Medulla oblongata (tissue), 1 donor: ENCODE measurements around the gene SEL1L2.
"Not testable (repeated sequence)": the region's sequence is repeated elsewhere in the genome, so short reads cannot be mapped to it uniquely, and the experiment has no call there.

Source experiments
- DNase-seq: peaks from one replicate; pipeline ENCODE4 v3.0.0-alpha.2; 2015; ENCODE audit errors: extremely low spot score

Gene SEL1L2

DNA sequence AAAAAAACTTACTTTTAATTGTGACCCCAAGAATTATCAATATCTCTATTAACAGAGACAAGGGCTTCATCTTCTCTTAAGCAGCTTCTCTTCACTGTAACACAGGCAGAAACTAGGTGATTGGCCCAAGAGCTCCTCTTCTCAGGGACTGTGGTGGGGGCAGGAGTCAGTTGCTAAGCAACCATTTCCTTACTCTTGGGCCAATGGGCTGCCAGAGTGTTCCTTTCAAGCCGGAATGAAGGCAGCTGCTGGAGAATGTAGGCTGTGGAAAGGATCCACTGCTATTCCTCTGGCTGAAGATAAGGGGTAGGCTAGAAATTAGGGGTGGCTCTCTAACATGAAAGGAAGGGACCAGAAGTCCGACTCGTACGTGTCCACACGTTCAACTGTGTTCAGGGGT, at the start of gene SEL1L2:
SEL1L2 (minus strand) TSS at position 150 of the 400 bp plus-strand sequence; CDS start at position 70, 80 bp downstream.
- DNase-seq = no peak

- no peak for DNase-seq
These were observed 46.2 kb upstream of the SEL1L2 start for GRCh38 chr20:14036567-14036966.

DNA sequence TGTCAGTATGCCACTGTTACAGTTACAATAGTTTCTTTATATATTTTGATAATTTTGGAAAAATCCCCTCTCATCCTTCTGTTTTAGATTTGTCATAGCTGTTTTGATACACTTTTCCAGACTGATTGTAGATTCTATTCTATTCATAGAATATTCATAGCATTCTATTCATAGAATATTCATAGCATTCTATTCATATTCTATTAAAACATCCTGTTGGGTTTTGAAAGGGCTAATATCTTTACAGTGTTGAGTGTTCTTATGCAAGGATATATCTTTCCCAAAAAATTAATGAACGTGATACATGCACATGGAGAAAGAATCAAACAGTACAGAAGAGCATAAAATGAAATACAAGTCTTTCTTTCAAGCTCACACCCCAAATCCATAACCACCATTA, 42.9 kb upstream of the SEL1L2 start:
- no peak for DNase-seq

GRCh38 chr20:14030991-14031390, 40.6 kb upstream of the SEL1L2 start:
- no peak for DNase-seq

- DNase-seq = no peak
These were observed 22.3 kb upstream of the SEL1L2 start for GRCh38 chr20:14012671-14013070.

- no peak for DNase-seq
These were observed 18.8 kb upstream of the SEL1L2 start for GRCh38 chr20:14009208-14009607.

GRCh38 chr20:14005996-14006395, 15.6 kb upstream of the SEL1L2 start:
- DNase-seq = no peak

DNA sequence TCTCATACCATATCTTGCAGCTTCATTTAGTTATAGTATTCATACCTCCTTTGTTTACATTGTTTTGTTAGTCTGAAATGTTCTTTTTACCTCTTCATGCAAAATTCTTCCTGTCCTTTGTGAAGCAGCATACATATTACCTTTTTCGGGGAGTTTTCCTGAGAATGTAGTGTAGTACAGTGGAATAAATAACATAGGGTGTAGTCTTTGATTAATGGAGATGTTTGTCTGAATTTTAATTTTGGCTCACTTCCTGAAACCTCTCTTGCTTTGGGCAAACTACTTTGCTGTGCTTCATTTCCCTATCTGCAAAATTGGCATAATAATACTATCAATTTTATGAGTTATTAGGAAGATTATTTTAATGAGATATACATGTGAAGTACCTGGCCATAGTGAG, 10.5 kb upstream of the SEL1L2 start:
- DNase-seq = no peak

- DNase-seq = peak; percentile 47
These were observed 5.9 kb upstream of the SEL1L2 start for GRCh38 chr20:13996265-13996664.

GRCh38 chr20:13995841-13996240, 5.4 kb upstream of the SEL1L2 start:
- peak; percentile 17 for DNase-seq

- DNase-seq = peak; percentile 95
These were observed 4.8 kb upstream of the SEL1L2 start, which contains the start of gene MACROD2 for GRCh38 chr20:13995086-13995665. Gene MACROD2 (plus strand): TSS chr20:13995516.

DNA sequence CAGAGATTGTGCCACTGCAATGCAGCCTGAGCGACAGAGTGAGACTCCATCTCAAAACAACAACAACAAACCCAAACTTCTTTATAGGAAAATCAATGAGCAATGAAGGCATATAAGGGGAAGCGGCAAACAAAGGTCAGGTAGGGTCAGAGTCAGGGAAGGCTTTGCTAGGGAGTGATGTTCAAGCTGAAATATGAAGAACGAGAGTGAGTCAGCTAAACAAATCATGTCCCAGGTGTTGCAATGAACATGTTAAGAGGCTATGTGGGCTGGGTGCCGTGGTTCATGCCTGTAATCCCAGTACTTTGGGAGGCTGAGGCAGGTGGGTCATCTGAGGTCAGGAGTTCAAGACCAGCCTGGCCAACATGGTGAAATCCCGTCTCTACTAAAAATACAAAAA, 1.5 kb upstream of the SEL1L2 start:
- not testable (repeated sequence) for DNase-seq

DNA sequence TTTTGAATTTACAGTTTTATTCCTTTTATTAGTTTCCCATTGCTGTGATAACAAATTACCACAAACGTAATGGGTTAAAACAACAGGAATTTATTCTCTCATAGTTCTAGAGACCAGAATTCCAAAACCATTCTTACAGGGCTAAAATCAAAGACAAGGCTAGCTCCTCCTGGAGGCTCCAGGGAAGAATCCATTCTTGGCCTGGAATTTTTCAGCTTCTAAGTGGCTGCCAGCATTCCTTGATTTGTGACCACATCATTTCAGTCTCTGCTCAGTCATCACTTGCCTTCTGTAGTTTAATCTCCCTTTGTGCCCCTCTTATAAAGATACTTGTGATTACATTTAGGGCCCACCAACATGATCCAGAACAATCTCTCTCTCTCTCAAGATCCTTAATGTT, 897 bp upstream of the SEL1L2 start:
- no peak for DNase-seq

DNA sequence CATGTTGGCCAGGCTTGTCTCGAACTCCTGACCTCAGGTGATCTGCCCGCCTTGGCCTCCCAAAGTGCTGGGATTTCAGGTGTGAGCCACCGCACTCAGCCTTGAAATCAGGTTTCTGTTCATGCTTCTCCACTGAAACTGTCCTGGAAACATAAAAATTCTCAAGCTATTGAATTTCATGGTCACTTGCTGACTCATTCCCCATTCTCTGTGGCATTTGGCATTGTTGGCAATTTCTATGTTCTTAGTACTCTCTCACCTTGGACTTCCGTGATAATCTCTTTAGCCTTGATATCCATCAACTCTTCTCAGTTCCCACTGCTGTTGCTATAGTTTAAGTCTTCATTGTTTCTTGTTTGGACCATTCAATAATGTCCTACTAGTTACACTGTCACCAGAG, 6.2 kb downstream of the SEL1L2 start:
- no peak for DNase-seq

DNA sequence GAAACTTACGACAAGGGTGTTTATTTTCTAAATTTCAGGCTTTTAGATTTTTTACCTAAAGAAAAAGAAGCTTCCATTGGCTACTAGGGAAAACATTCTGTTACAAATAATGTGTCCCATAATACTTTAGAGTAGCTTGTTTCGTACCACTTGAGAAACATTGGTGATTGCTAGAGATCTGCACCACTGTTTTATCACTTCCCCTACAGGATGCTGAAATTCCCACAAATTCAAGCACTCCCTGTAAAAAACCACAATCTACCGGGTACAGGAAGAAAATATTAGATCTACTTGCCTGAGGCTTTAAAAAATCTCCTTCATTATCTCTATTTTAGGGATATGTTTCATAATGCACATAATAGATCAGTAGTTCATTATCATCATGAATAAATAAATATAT, 29.9 kb downstream of the SEL1L2 start:
- DNase-seq = no peak

GRCh38 chr20:13960119-13960518, 30.3 kb downstream of the SEL1L2 start:
- DNase-seq = no peak

- no peak for DNase-seq
These were observed 37.2 kb downstream of the SEL1L2 start for GRCh38 chr20:13953227-13953626.

DNA sequence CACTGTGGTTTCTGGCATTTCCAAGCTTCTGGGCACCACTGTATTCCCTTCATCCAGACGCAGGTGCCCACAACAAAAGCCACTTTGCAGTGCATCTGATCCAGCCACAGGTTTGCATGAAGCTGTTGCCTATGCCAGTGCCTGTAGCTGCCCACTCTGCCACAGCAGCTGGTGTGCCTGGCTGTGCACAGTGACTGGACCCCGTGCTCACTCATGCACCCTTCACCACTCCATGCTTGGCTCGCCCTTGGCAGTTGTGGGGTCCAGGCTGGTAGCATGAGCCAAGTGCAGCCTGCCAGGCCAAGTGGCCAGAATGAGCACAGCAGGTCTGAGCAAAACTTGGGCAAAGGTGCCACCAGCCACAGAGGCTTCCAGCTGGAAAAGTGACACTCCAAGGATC, 42.7 kb downstream of the SEL1L2 start:
- DNase-seq = no peak

DNA sequence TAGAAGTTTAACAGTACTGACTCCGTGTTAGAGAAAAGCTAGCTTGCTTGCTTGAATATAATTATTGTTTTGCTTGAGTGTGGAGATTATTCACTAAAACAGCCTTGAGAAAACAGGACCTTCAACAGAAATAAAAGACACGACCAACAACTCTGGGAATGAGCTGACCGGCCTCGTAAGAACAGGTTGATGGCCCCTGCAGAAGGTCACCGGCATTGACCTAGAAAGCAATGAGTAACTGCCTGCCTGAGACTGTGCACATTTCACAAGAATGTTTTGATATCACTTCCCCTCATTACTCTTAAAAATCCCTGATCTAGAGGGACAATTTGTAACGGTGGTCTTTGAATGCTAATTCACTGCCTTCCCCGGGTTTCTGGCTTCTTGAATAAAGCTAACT, 49.4 kb downstream of the SEL1L2 start:
- DNase-seq = no peak

GRCh38 chr20:13936781-13937576, 53.4 kb downstream of the SEL1L2 start:
- DNase-seq = no peak

DNA sequence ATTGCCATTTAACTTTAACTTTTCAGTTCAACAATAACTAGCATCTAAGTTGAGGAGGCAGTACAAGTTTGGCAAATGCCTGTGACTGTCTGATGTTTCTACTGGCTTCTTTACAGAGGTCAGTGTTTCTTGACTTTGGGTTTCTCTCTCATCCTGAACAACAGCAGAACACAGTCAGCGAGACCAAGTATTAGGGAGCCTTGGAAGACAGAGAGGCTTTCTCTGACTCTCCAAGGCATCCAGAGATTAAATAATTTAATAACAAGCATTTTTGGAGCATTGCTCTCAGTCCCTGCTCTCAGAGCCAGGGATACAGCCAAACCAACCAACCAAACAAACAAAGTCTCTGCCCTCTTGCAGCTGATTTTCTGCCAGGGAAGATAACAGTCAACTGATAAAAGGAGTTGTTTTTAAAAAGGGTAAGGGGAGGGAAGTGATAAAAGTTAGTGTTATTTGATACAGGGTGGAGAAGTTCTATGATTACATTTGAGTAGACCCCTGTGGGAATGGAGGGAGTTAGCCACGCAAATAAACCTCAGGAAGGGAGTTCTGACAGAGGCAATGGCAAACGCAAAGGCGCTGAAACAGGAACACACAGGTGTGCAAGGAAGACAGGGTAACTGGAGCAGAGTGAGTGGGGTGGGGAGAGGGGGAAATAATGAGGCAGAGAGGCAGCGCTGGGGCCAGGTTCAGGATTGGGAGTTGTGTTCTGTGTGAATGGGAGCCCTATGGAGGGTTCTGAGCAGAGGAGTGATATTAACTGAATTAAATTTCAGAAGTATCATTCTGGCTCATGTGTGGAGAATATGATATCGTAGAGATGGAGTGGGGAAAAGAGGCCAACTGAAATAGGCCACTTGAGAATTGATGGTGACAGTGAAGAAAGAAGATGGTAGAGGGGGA, 55.2 kb downstream of the SEL1L2 start:
- no peak for DNase-seq

DNA sequence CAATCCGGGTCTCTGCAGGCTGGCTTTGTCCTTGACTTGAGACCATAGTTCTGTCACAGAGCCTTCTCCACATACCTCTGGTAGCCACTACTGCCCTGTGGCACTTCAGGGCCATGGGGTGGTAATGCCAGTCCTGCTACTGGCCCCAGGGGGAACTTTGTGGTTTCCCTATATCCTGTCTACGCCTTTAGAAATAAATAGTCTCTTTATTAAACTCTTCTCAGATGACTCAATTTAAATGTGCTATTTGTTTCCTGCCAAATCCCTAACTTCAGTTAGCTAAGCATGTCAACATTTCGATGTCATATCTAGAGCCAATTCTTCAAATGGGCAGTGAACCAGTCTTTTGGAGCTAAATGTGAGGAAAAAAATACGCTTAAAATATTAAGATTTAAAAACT, 60.1 kb downstream of the SEL1L2 start:
- DNase-seq = no peak
